ENCODE results near the gene TIGIT.

Gene TIGIT

GRCh38 chr3:114299941-114300624 is 6.3 kb downstream of the TIGIT start:
- no peak overlapping the region for H3K4me3 ChIP-seq (ENCODE audit: low read depth, low read length)
- TF ChIP-seq MYC (IDR thresholded peaks at IDR 0.05; ENCODE audit: low read depth, low read length) (no peak), POLR2A (IDR thresholded peaks at IDR 0.05; ENCODE audit: extremely low read depth, insufficient read length) (no peak)
- TF ChIP-seq, protein P1, sequence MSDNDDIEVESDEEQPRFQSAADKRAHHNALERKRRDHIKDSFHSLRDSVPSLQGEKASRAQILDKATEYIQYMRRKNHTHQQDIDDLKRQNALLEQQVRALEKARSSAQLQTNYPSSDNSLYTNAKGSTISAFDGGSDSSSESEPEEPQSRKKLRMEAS (IDR thresholded peaks at IDR 0.05; ENCODE audit: low read depth, low read length): no peak
- TF ChIP-seq, protein P2, sequence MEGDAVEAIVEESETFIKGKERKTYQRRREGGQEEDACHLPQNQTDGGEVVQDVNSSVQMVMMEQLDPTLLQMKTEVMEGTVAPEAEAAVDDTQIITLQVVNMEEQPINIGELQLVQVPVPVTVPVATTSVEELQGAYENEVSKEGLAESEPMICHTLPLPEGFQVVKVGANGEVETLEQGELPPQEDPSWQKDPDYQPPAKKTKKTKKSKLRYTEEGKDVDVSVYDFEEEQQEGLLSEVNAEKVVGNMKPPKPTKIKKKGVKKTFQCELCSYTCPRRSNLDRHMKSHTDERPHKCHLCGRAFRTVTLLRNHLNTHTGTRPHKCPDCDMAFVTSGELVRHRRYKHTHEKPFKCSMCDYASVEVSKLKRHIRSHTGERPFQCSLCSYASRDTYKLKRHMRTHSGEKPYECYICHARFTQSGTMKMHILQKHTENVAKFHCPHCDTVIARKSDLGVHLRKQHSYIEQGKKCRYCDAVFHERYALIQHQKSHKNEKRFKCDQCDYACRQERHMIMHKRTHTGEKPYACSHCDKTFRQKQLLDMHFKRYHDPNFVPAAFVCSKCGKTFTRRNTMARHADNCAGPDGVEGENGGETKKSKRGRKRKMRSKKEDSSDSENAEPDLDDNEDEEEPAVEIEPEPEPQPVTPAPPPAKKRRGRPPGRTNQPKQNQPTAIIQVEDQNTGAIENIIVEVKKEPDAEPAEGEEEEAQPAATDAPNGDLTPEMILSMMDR (IDR thresholded peaks at IDR 0.05; ENCODE audit: low read depth, low read length): no peak
- DNase-seq (ENCODE audit: low read depth): no peak

DNA sequence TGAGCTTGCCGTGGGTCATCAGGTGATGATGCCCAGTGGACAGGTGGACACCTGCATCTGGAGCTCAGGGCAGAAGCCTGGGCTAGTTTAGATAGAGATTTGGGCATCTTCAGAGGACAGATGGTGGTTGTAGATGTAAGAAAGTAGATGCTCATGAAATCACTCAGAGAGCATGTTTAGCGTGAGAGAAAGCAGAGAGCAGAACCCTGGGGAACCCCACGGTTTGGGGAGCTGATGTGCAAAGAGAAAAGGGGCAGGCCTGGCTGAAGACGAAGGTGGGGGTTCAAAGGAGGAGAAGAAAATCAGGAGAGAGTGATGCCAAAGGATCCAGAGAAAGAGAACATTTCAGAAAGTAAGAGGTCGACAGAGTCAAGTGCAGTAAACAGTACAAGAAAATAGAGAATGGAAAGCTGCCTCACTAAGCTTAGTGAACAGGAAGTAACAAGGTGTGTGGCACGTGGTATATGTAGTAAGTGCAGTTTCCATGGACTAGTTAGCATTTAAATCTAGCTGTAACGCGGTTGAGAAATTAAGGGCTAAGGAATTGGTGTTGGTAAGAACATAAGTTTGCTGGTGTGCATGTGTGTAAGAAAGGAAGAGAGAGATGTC is 13.5 kb downstream of the TIGIT start:
- DNase-seq (ENCODE audit: low read depth): no peak
- no peak overlapping the region for H3K4me3 ChIP-seq (ENCODE audit: low read depth, low read length)
- TF ChIP-seq, protein P2 (IDR thresholded peaks at IDR 0.05; ENCODE audit: low read depth, low read length): no peak
- TF ChIP-seq, protein P1 (IDR thresholded peaks at IDR 0.05; ENCODE audit: low read depth, low read length): no peak
- TF ChIP-seq MYC (IDR thresholded peaks at IDR 0.05; ENCODE audit: low read depth, low read length): no peak
- TF ChIP-seq POLR2A (IDR thresholded peaks at IDR 0.05; ENCODE audit: extremely low read depth, insufficient read length): no peak

DNA sequence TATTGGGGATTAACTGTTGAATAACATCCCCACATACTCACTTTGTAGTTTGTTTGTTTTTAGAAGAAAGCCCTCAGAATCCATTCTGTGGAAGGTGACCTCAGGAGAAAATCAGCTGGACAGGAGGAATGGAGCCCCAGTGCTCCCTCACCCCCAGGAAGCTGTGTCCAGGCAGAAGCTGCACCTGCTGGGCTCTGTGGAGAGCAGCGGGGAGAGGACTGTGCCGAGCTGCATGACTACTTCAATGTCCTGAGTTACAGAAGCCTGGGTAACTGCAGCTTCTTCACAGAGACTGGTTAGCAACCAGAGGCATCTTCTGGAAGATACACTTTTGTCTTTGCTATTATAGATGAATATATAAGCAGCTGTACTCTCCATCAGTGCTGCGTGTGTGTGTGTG is 14.0 kb downstream of the TIGIT start:
- TF ChIP-seq MYC (IDR thresholded peaks at IDR 0.05; ENCODE audit: low read depth, low read length) (no peak), POLR2A (IDR thresholded peaks at IDR 0.05; ENCODE audit: extremely low read depth, insufficient read length) (no peak)
- TF ChIP-seq, protein P1 (IDR thresholded peaks at IDR 0.05; ENCODE audit: low read depth, low read length): no peak
- TF ChIP-seq, protein P2 (IDR thresholded peaks at IDR 0.05; ENCODE audit: low read depth, low read length): no peak
- H3K4me3 ChIP-seq (ENCODE audit: low read depth, low read length): no peak overlapping the region

DNA sequence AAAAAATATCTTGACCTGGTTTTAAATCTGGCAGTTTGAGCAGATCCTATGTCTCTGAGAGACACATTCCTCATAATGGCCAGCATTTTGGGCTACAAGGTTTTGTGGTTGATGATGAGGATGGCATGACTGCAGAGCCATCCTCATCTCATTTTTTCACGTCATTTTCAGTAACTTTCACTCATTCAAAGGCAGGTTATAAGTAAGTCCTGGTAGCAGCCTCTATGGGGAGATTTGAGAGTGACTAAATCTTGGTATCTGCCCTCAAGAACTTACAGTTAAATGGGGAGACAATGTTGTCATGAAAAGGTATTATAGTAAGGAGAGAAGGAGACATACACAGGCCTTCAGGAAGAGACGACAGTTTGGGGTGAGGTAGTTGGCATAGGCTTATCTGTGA is 14.5 kb downstream of the TIGIT start:
- no peak overlapping the region for H3K4me3 ChIP-seq (ENCODE audit: low read depth, low read length)
- no peak for TF ChIP-seq MYC (IDR thresholded peaks at IDR 0.05; ENCODE audit: low read depth, low read length)
- TF ChIP-seq, protein P2 (IDR thresholded peaks at IDR 0.05; ENCODE audit: low read depth, low read length): no peak
- no peak for DNase-seq (ENCODE audit: low read depth)

More for the DNA sequence above, 14.0 kb downstream of the TIGIT start:
- DNase-seq (ENCODE audit: low read depth): no peak

- H3K4me3 ChIP-seq (ENCODE audit: low read depth, low read length): no peak overlapping the region
- TF ChIP-seq POLR2A (IDR thresholded peaks at IDR 0.05; ENCODE audit: extremely low read depth, insufficient read length) (no peak), MYC (IDR thresholded peaks at IDR 0.05; ENCODE audit: low read depth, low read length) (no peak)
- TF ChIP-seq, protein P1 (IDR thresholded peaks at IDR 0.05; ENCODE audit: low read depth, low read length): no peak
- TF ChIP-seq, protein P2 (IDR thresholded peaks at IDR 0.05; ENCODE audit: low read depth, low read length): no peak
- no peak for DNase-seq (ENCODE audit: low read depth)
Measured at GRCh38 chr3:114308830-114309229, 15.0 kb downstream of the TIGIT start.
